ENCODE data around the gene TSHB. TPM values are rescaled to one million over a fixed set of nuclear protein-coding genes. Genes with fewer than 3 reads are reported as not detected.

Gene TSHB
- total and polyA plus RNA-seq, 4 donors, result not detected

DNA sequence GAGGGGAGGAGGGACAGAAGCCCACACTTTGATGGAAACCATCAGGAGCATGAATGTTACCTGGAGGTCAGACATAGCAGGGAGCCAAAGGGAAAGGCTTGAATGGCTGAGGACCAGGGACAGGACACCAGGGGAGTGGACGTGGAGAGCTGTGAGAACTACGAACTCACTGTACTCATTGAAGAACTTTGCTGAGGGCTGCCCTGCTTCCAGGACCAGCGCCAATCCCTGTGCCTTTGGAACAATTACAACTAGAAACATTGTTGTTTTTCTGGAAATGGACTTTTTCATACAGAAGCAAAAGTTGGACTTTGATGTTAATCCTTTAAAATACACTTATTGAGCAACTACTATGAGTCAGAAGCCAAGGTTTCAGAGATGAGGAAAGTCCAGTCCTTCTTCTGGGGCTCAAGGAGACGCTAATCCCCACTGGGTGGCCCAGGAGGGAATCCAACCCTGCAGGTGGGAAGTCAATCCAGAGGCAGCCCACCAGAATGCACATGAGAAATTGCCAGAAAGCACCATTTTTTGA, 46.8 kb downstream of the TSHB start:
- peaks cover 0 to 21% (median 4%) of the 10 kb centered on the region in 5 donors for H3K4me1 ChIP-seq (ENCODE audit: control insufficient read depth in 5 of 5, insufficient read depth in 5 of 5, low read length in 5 of 5)
- DNase-seq (no peak), ATAC-seq (ENCODE audit: insufficient read depth, low FRiP score) (no peak)
- 79 to 89% methylated on average over 4 of the region's 4 CpGs for WGBS, 2 donors
- H3K27ac ChIP-seq (ENCODE audit: low read depth in 1 of 2, low read length in 1 of 2), result no peak overlapping the region
- no peaks in the 10 kb centered on the region for H3K27me3 ChIP-seq (ENCODE audit: control insufficient read depth in 3 of 3, insufficient read depth in 3 of 3, low read length in 2 of 3)
- no peak overlapping the region for H3K9ac ChIP-seq (ENCODE audit: insufficient read depth in 1 of 2, low read length in 2 of 2)
- no peak overlapping the region for H3K4me3 ChIP-seq
- TF ChIP-seq, protein P1, sequence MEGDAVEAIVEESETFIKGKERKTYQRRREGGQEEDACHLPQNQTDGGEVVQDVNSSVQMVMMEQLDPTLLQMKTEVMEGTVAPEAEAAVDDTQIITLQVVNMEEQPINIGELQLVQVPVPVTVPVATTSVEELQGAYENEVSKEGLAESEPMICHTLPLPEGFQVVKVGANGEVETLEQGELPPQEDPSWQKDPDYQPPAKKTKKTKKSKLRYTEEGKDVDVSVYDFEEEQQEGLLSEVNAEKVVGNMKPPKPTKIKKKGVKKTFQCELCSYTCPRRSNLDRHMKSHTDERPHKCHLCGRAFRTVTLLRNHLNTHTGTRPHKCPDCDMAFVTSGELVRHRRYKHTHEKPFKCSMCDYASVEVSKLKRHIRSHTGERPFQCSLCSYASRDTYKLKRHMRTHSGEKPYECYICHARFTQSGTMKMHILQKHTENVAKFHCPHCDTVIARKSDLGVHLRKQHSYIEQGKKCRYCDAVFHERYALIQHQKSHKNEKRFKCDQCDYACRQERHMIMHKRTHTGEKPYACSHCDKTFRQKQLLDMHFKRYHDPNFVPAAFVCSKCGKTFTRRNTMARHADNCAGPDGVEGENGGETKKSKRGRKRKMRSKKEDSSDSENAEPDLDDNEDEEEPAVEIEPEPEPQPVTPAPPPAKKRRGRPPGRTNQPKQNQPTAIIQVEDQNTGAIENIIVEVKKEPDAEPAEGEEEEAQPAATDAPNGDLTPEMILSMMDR (IDR thresholded peaks at IDR 0.05; ENCODE audit: control extremely low read depth, extremely low read depth), result no peak
- H3K36me3 ChIP-seq (ENCODE audit: control insufficient read depth in 4 of 4, insufficient read depth in 4 of 4, low read length in 4 of 4), result no peaks in the 10 kb centered on the region
- H3K9me3 ChIP-seq (ENCODE audit: control insufficient read depth in 4 of 4, insufficient read depth in 3 of 4, low read length in 3 of 4), result peaks cover 0 to 4% (median 0%) of the 10 kb centered on the region in 4 donors

DNA sequence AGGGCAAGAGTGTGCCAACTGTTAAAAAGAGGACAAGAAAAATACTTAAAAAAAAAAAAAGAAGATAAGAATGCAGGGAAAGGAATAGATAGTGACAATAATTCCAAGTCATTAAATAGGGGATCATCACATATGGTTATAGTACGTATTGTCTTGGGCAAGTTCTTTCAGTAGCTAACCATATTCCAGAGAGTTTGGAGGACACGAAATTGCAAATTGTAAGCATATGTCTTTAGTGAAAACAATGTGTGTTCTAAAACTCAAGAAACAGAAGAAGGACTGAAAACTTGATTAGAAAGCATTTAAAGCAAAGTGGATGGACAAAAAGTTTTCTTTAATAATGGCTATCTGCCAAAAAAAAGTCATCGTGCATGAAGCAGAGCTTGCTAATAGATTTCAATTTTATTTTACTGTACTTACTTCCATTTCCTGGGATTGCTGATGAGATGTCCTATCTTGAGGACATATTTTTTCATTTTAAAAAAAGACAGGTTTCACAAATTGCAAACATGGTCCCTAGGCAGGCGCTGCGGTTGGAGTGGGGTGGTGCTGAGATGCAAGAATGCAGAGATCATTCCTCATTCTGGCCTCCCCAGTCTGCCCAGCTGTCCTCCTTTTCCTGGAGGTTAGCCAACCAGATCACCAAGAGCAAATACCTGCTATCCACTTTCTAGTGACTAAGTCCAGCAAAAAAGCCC, 47.8 kb downstream of the TSHB start:
- peaks cover 0 to 4% (median 0%) of the 10 kb centered on the region in 4 donors for H3K9me3 ChIP-seq (ENCODE audit: control insufficient read depth in 4 of 4, insufficient read depth in 3 of 4, low read length in 3 of 4)
- H3K9ac ChIP-seq (ENCODE audit: insufficient read depth in 1 of 2, low read length in 2 of 2), result no peak overlapping the region
- TF ChIP-seq, protein P1 (IDR thresholded peaks at IDR 0.05; ENCODE audit: control extremely low read depth, extremely low read depth), result no peak
- H3K4me1 ChIP-seq (ENCODE audit: control insufficient read depth in 5 of 5, insufficient read depth in 5 of 5, low read length in 5 of 5), result peaks cover 0 to 21% (median 4%) of the 10 kb centered on the region in 5 donors
- H3K4me3 ChIP-seq, result no peak overlapping the region
- no peaks in the 10 kb centered on the region for H3K36me3 ChIP-seq (ENCODE audit: control insufficient read depth in 4 of 4, insufficient read depth in 4 of 4, low read length in 4 of 4)
- no peak overlapping the region for H3K27ac ChIP-seq (ENCODE audit: low read depth in 1 of 2, low read length in 1 of 2)
- DNase-seq (no peak), ATAC-seq (ENCODE audit: insufficient read depth, low FRiP score) (no peak)
- H3K27me3 ChIP-seq (ENCODE audit: control insufficient read depth in 3 of 3, insufficient read depth in 3 of 3, low read length in 2 of 3), result no peaks in the 10 kb centered on the region
- 87 to 92% methylated on average over 5 of the region's 5 CpGs for WGBS, 2 donors

DNA sequence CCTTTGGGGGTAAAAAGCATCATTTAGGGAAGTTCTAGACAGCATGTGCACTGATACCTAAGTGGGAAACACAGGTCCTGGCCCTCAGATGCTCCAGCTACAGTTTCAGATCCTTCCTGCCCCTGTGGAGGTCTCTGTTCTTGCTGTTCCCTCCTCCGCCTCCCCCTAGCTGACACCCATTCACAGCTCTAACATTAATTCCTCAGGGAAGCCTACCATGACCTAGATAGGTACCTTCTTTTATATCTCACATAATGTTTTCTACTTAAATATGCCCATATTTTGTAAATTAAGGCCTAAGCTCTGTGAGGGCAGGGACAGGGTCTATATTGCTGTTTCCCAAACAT, 48.3 kb downstream of the TSHB start:
- no peak for DNase-seq
- H3K36me3 ChIP-seq (ENCODE audit: control insufficient read depth in 4 of 4, insufficient read depth in 4 of 4, low read length in 4 of 4), result no peaks in the 10 kb centered on the region
- no peaks in the 10 kb centered on the region for H3K27me3 ChIP-seq (ENCODE audit: control insufficient read depth in 3 of 3, insufficient read depth in 3 of 3, low read length in 2 of 3)
- no peaks in the 10 kb centered on the region for H3K9me3 ChIP-seq (ENCODE audit: control insufficient read depth in 4 of 4, insufficient read depth in 3 of 4, low read length in 3 of 4)
- peaks cover 0 to 17% (median 2%) of the 10 kb centered on the region in 5 donors for H3K4me1 ChIP-seq (ENCODE audit: control insufficient read depth in 5 of 5, insufficient read depth in 5 of 5, low read length in 5 of 5)
- H3K4me3 ChIP-seq, result no peak overlapping the region
- no peak overlapping the region for H3K27ac ChIP-seq (ENCODE audit: low read depth in 1 of 2, low read length in 1 of 2)
- no peak for ATAC-seq (ENCODE audit: insufficient read depth, low FRiP score)
- TF ChIP-seq, protein P1 (IDR thresholded peaks at IDR 0.05; ENCODE audit: control extremely low read depth, extremely low read depth), result no peak
- H3K9ac ChIP-seq (ENCODE audit: insufficient read depth in 1 of 2, low read length in 2 of 2), result no peak overlapping the region
- WGBS, 2 donors, result 93 to 94% methylated on average over 1 of the region's 1 CpG

Measured in lung (tissue), 12 donors.